AG04450 (cell line): ENCODE results near the gene FHIT. TPM values are rescaled to one million over a fixed set of nuclear protein-coding genes. Genes with fewer than 3 reads are reported as not detected.
A peak's percentile ranks its signal among the peaks of the same experiment; 100 is the strongest.

Experiments used
- CTCF ChIA-PET: fragments of 300-600, 350-600 bp; formaldehyde crosslinking; extraction: SDS; loops from one replicate; lab custom pipeline; 2022; ENCODE audit warnings: antibody characterized with exemption, inconsistent platforms; lab: Charles Lee
- POLR2A ChIA-PET: fragments of 350-600 bp; formaldehyde crosslinking; extraction: SDS; loops from one replicate; lab custom pipeline; 2021; ENCODE audit warnings: antibody characterized with exemption, inconsistent platforms; lab: Yijun Ruan, JAX
- DNase-seq: peaks from one replicate; pipeline ENCODE4 v3.0.0-alpha.2; 2011; ENCODE audit warnings: low read depth, low spot score
- H3K27ac ChIP-seq: one replicate; pipeline ENCODE4 v1.5.1; 2012; ENCODE audit warnings: low read depth, low read length, control low read depth
- H3K27me3 ChIP-seq: one replicate; pipeline ENCODE4 v1.6.0; 2012; ENCODE audit warnings: low read length; ENCODE audit not compliant: control insufficient read depth, insufficient read depth
- H3K4me3 ChIP-seq: 2 replicates; pipeline ENCODE4 v1.5.1; 2011; ENCODE audit warnings: mild to moderate bottlenecking, low read depth, low read length, control low read depth
- H3K9me3 ChIP-seq: 2 replicates; pipeline ENCODE4 v1.5.1; 2012; ENCODE audit warnings: low read length; ENCODE audit not compliant: control insufficient read depth, insufficient read depth
- CTCF ChIP-seq: IDR thresholded peaks from 2 replicates; pipeline ENCODE4 v1.5.1; 2011; ENCODE audit warnings: low read depth, low read length, control low read depth, inconsistent platforms
- polyA plus RNA-seq: library from polyadenylated mRNA; depleted of rRNA; stranded (reverse); fragments of >200 nt; gene quantifications from 2 replicates; pipeline ENCODE4 v1.2.3, GENCODE V29; 2011

The FHIT gene
- polyA plus RNA-seq, 1 experiment = 0.17 TPM

GRCh38 chr3:60301142-60301541 is 950.1 kb downstream of the FHIT start:
- peak; percentile 76 for DNase-seq
- no peaks in the 10 kb centered on the region for H3K9me3 ChIP-seq
- POLR2A ChIA-PET = interaction anchor here (0.9 kb wide), 1 partner anchor 874 kb away, joined by 3 read pairs; no protein-coding TSS in a partner anchor
- H3K4me3 ChIP-seq = no peak overlapping the region
- CTCF ChIA-PET = no interaction called here
- no peaks in the 10 kb centered on the region for H3K27me3 ChIP-seq
- H3K27ac ChIP-seq = peak overlapping the region; percentile 92
- no peak for TF ChIP-seq CTCF

- H3K27me3 ChIP-seq = no peaks in the 10 kb centered on the region
- TF ChIP-seq CTCF = no peak
- no peaks in the 10 kb centered on the region for H3K9me3 ChIP-seq
- CTCF ChIA-PET = no interaction called here
- H3K27ac ChIP-seq = no peak overlapping the region
- no peak overlapping the region for H3K4me3 ChIP-seq
- POLR2A ChIA-PET = no interaction called here
- DNase-seq = no peak
Measured at GRCh38 chr3:60298141-60298540, 953.1 kb downstream of the FHIT start.

GRCh38 chr3:60294181-60294580 is 957.1 kb downstream of the FHIT start:
- CTCF ChIA-PET = interaction anchor here (1.2 kb wide), 1 partner anchor 8 kb away, joined by 3 read pairs; no protein-coding TSS in a partner anchor
- TF ChIP-seq CTCF = no peak
- Histone ChIP-seq H3K9me3 (no peaks in the 10 kb centered on the region), H3K27ac (no peak overlapping the region), H3K27me3 (no peaks in the 10 kb centered on the region), H3K4me3 (no peak overlapping the region)
- POLR2A ChIA-PET = no interaction called here
- peak; percentile 38 for DNase-seq

GRCh38 chr3:60291115-60291514 is 960.1 kb downstream of the FHIT start:
- DNase-seq = no peak
- CTCF ChIA-PET = no interaction called here
- Histone ChIP-seq H3K4me3 (no peak overlapping the region), H3K9me3 (no peaks in the 10 kb centered on the region), H3K27me3 (no peaks in the 10 kb centered on the region), H3K27ac (no peak overlapping the region)
- POLR2A ChIA-PET = no interaction called here
- TF ChIP-seq CTCF = no peak

GRCh38 chr3:60290122-60290492 is 961.1 kb downstream of the FHIT start:
- no peak overlapping the region for H3K27ac ChIP-seq
- POLR2A ChIA-PET = interaction anchor here (0.9 kb wide), 1 partner anchor 14 kb away, joined by 3 read pairs; no protein-coding TSS in a partner anchor
- H3K27me3 ChIP-seq = no peaks in the 10 kb centered on the region
- TF ChIP-seq CTCF = no peak
- CTCF ChIA-PET = no interaction called here
- H3K9me3 ChIP-seq = no peaks in the 10 kb centered on the region
- no peak overlapping the region for H3K4me3 ChIP-seq
- no peak for DNase-seq
